A673 (cell line): Measurements from ENCODE around the gene KCNJ5. TPM values are rescaled to one million over a fixed set of nuclear protein-coding genes. Genes with fewer than 3 reads are reported as not detected.
A peak's percentile ranks its signal among the peaks of the same experiment; 100 is the strongest.

Experiments
- BruUV-seq: library from RNA; stranded (reverse); fragments of 400-500 nt; replicated peaks from 2 replicates; lab custom pipeline; 2021; lab: Mats Ljungman, UMichigan
- CTCF ChIA-PET: fragments of 300-600 bp; sonication (Branson Sonifier 250); formaldehyde crosslinking; loops from one replicate; lab custom pipeline; 2022; ENCODE audit warnings: antibody characterized with exemption; lab: Charles Lee
- POLR2A ChIA-PET: fragments of 300-600 bp; sonication (Branson Sonifier 250); formaldehyde crosslinking; loops from one replicate; lab custom pipeline; 2022; ENCODE audit warnings: antibody characterized with exemption; ENCODE audit not compliant: low non-redundant PET; lab: Charles Lee
- DNase-seq: peaks from one replicate; pipeline ENCODE4 v3.0.0-alpha.2; 2015; ENCODE audit warnings: low spot score
- H3K27ac ChIP-seq: fragments of 200-600 bp; sonication (generic); 2 replicates; pipeline ENCODE4 v1.5.1; 2016; ENCODE audit warnings: mixed run types, low read depth, mild to moderate bottlenecking, mixed read lengths, antibody characterized with exemption, low read length; ENCODE audit not compliant: poor library complexity, severe bottlenecking
- H3K27me3 ChIP-seq: fragments of 200-600 bp; sonication (generic); replicated peaks from 2 replicates; pipeline ENCODE4 v1.6.1; 2017; ENCODE audit warnings: mixed run types, low read depth, mild to moderate bottlenecking, mixed read lengths, antibody characterized with exemption, low read length; ENCODE audit not compliant: insufficient read depth, poor library complexity
- H3K36me3 ChIP-seq: fragments of 200-600 bp; sonication (generic); 2 replicates; pipeline ENCODE4 v1.6.1; 2016; ENCODE audit warnings: mixed run types, mild to moderate bottlenecking, mixed read lengths, antibody characterized with exemption, low read length; ENCODE audit not compliant: insufficient read depth, poor library complexity, severe bottlenecking
- H3K4me1 ChIP-seq: fragments of 200-600 bp; sonication (generic); 2 replicates; pipeline ENCODE4 v1.6.1; 2017; ENCODE audit warnings: mixed run types, mild to moderate bottlenecking, mixed read lengths, antibody characterized with exemption, low read length; ENCODE audit not compliant: insufficient read depth, poor library complexity, severe bottlenecking
- H3K4me3 ChIP-seq: fragments of 200-600 bp; sonication (generic); 2 replicates; pipeline ENCODE4 v1.5.1; 2016; ENCODE audit warnings: low read depth, mixed run types, mild to moderate bottlenecking, mixed read lengths, low read length; ENCODE audit not compliant: poor library complexity, severe bottlenecking
- H3K9me3 ChIP-seq: fragments of 200-600 bp; sonication (generic); 2 replicates; pipeline ENCODE4 v1.6.1; 2016; ENCODE audit warnings: mixed run types, low read depth, mild to moderate bottlenecking, mixed read lengths, antibody characterized with exemption, low read length; ENCODE audit not compliant: poor library complexity, severe bottlenecking
- EZH2 ChIP-seq: fragments of 200-600 bp; sonication (generic); IDR thresholded peaks from 2 replicates; pipeline ENCODE4 v1.6.1; 2017; ENCODE audit warnings: borderline replicate concordance, low read depth, mild to moderate bottlenecking, mixed read lengths, antibody characterized with exemption, low read length; ENCODE audit not compliant: poor library complexity, severe bottlenecking
- intact Hi-C: fragments of 100-400 bp; cut with micrococcal nuclease; formaldehyde crosslinking; loops from one replicate; pipeline ENCODE4 v1.10.0; 2022; ENCODE audit not compliant: unreplicated experiment
- total RNA-seq: library from RNA; stranded (reverse); gene quantifications from 2 replicates; pipeline ENCODE4 v1.2.3, GENCODE V29; 2021
- TF ChIP-seq, protein P1 (sequence below): fragments of 300-800, 200-600 bp; sonication (generic); conservative IDR thresholded peaks from 2 replicates; pipeline ENCODE4 v1.5.1; 2017; ENCODE audit warnings: low read depth, mild to moderate bottlenecking, antibody characterized with exemption, low read length, moderate library complexity, mixed read lengths

KCNJ5 gene
- total RNA-seq, 1 experiment from 2014 or later = not detected

DNA sequence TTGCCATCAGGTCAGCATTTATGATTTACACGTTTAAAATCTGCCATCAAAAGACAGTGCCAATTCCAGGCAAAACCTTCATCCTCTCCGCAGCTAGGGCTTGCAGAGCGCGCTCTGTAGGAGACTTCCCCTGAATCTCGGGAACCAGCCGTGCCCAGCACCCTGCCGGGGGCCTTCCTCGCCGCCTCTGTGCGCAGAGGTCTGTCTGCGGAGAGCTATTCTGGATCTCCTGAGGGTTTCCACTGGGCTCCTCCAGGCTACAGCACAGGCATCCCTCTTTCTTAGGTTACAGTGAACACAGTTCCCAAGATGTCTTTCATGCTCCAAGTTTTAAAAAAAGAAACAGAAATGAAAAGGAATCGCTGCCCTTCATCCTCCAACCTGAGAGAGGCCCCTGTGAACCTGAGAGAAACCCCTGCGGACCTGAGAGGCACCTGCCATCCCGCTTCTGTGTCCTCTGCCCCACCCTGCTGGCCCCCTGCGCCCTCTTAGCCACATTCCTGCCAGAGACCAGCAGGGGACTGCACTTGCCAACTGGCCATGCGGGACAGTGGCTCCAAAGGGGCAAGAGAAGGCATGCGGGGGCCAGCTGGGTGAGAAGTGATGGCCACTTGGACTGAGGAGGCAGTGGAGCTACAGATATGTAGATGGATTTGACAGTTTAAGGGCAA, 35.4 kb downstream of the KCNJ5 start:
- Histone ChIP-seq H3K27me3 (no peaks in the 10 kb centered on the region), H3K9me3 (no peaks in the 10 kb centered on the region), H3K4me1 (peaks cover 9% of the 10 kb centered on the region), H3K36me3 (no peaks in the 10 kb centered on the region), H3K27ac (no peak overlapping the region), H3K4me3 (no peak overlapping the region)
- BruUV-seq = no TSS peak
- ChIA-PET CTCF (interaction anchor here (0.7 kb wide), 2 partner anchors 11 to 38 kb away, joined by 3 to 6 read pairs; no protein-coding TSS in a partner anchor), POLR2A (no interaction called here)
- intact Hi-C loops = no loop called here
- no peak for TF ChIP-seq EZH2
- TF ChIP-seq, protein P1, sequence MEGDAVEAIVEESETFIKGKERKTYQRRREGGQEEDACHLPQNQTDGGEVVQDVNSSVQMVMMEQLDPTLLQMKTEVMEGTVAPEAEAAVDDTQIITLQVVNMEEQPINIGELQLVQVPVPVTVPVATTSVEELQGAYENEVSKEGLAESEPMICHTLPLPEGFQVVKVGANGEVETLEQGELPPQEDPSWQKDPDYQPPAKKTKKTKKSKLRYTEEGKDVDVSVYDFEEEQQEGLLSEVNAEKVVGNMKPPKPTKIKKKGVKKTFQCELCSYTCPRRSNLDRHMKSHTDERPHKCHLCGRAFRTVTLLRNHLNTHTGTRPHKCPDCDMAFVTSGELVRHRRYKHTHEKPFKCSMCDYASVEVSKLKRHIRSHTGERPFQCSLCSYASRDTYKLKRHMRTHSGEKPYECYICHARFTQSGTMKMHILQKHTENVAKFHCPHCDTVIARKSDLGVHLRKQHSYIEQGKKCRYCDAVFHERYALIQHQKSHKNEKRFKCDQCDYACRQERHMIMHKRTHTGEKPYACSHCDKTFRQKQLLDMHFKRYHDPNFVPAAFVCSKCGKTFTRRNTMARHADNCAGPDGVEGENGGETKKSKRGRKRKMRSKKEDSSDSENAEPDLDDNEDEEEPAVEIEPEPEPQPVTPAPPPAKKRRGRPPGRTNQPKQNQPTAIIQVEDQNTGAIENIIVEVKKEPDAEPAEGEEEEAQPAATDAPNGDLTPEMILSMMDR = no peak
- peak; percentile 45 for DNase-seq

- no peak for TF ChIP-seq EZH2
- TF ChIP-seq, protein P1 = no peak
- ChIA-PET POLR2A (interaction anchor here (0.6 kb wide), 1 partner anchor 170 kb away, joined by 3 read pairs; no protein-coding TSS in a partner anchor), CTCF (no interaction called here)
- Histone ChIP-seq H3K27ac (no peak overlapping the region), H3K4me3 (no peak overlapping the region), H3K9me3 (no peaks in the 10 kb centered on the region), H3K27me3 (no peaks in the 10 kb centered on the region), H3K36me3 (no peaks in the 10 kb centered on the region), H3K4me1 (peaks cover 9% of the 10 kb centered on the region)
- no TSS peak for BruUV-seq
- intact Hi-C loops = no loop called here
- no peak for DNase-seq
Measured at GRCh38 chr11:128927108-128927461, 35.9 kb downstream of the KCNJ5 start.

GRCh38 chr11:128927683-128928336, 36.7 kb downstream of the KCNJ5 start:
- POLR2A ChIA-PET = interaction anchor here (0.6 kb wide), 1 partner anchor 169 kb away, joined by 3 read pairs; no protein-coding TSS in a partner anchor
- TF ChIP-seq EZH2 = no peak
- TF ChIP-seq, protein P1 = no peak
- no peak for DNase-seq
- Histone ChIP-seq H3K4me1 (peaks cover 9% of the 10 kb centered on the region), H3K27me3 (no peaks in the 10 kb centered on the region), H3K4me3 (no peak overlapping the region), H3K9me3 (no peaks in the 10 kb centered on the region), H3K36me3 (no peaks in the 10 kb centered on the region), H3K27ac (no peak overlapping the region)
- intact Hi-C loops = no loop called here
- CTCF ChIA-PET = no interaction called here
- BruUV-seq = no TSS peak
